GM18526 (cell line): ENCODE results near the gene APOBEC3G.

Source experiments
- POLR2A ChIP-seq: IDR thresholded peaks from 3 replicates; pipeline ENCODE4 v1.6.1; 2011; ENCODE audit not compliant: insufficient read length; ENCODE audit errors: extremely low read depth

The APOBEC3G gene

DNA sequence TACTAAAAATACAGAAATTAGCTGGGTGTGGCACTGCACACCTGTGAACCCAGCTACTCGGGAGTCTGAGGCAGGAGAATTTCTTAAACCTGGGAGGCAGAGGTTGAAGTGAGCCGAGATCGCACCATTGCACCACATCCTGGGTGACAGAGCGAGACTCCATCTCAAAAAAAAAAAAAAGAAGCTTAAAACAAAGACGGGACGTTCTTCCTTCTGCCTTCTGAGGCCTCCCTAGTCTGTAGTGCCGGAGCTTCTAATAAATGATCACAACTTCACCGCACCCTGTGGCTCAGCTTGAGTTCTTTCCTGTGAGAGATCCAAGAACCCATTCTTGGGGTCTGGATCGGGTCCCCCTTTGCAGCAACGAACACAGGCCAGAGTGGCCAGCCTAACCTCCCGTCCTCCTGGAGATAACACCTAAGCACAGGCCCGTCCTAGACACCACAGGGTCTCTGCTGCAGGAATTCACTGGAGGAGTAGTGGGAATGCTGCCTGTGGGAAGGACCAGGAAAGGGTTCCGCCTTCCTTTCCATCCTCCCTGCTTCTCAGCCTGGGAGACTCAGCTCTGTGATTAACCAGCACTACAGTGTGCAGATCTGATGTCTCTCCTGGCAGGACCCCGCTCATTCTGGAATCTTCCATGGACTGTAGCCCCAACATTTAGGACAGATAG is 17.8 kb downstream of the APOBEC3G start:
- no peak for TF ChIP-seq POLR2A

DNA sequence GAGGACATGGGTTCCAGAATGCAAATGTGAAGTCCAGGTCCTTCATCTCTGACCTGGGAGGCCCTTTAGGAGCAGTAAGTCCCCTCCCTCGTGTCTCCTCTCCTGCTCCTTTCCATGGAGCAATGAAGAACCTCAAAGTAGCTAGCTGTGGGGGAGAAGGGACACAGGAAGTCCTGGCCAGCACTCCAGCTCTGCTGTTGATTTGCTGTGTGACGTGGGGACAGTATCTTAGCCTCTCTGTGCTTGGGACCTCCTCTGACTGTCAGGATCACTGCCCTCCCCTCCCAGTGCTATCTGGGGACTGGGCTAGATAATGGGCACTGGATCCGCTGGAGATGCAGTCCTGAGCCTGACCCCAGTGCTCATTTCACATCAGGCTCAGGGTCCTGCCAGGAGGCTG is 18.9 kb downstream of the APOBEC3G start:
- TF ChIP-seq POLR2A, result no peak

DNA sequence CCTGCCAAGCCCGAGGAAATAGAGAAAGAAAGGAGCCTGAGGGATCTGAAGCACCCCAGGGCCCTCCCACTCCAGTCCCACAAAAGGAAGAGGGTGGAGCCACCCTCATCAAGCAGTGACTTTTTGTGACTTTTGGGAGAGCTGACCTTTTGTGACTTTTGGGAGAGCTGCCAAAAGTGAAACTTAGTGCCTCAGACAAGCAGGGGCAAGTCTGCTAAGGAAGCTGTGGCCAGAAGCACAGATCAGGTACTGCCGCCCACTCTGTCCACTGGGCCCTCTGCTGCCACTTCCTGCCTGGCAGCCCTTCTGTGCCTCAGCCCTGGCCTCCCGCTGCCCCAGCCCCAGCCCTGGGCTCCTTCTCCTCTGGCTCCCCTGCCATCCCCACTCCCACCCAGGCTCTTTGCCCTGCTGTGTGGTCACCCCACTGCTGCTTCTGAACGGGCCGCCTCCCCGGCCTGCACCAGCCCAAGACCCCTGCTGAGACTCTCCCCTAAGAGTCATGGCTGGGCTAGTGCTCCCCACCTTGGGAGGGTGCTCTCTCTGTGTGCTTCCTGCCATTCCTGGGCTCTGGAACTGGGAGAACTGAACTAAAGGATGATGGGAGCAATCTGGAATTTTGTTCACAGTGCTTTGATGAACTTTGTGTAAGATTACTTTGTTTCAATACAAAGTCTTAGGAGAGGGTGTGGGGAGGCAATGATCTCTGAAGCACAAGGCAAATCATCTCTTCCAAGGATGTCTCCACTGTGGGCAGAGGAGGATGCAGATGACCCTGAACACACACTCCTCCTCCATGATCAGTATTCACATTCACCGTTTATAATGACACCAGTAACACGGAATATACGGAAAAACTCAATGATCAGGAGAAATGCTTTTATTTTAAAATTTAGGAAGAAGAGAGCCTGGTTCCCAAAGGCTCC is 20.3 kb downstream of the APOBEC3G start, which contains the start of gene APOBEC3H:
Gene APOBEC3H (plus strand): TSS at position 147 of the 923 bp plus-strand sequence. CDS start 3,035 bp downstream, outside the sequence.
- peak; percentile 65 for TF ChIP-seq POLR2A

DNA sequence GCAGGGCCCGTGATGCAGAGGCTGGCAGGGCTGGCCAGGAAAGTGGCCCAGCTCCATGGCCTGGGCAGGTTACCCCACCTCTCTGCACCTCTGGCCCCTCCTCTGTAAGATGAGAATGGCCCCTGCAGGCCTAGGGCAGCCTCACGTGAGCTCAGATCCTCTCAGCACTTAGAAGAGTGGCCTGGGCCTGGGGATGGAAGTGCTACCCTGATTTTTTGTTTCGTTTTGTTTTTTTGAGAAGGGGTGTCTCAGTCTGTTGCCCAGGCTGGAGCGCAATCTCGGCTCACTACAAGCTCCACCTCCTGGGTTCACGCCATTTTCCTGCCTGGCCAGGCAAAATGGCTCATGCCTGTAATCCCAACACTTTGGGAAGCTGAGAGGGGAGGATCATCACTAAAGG is 21.0 kb downstream of the APOBEC3G start:
- peak; percentile 44 for TF ChIP-seq POLR2A

DNA sequence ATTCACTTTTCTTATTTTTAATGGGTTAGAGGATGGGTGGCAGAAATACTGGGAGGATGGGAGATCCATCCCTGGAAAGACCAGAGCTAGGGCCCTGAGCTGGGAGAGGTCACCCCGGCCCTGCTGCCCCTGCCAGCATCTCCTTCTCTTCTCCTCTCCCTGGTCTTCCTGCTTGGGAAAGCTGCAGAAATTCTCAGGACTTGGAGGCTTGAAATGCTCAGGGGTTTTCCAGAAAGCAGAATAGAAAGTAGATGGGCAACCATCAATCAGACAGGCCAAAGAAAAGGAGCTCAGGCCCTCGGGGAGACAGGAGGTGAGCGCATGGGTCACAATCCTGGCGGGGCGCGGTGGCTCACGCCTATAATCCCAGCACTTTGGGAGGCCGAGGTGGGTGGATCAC is 21.5 kb downstream of the APOBEC3G start:
- no peak for TF ChIP-seq POLR2A

DNA sequence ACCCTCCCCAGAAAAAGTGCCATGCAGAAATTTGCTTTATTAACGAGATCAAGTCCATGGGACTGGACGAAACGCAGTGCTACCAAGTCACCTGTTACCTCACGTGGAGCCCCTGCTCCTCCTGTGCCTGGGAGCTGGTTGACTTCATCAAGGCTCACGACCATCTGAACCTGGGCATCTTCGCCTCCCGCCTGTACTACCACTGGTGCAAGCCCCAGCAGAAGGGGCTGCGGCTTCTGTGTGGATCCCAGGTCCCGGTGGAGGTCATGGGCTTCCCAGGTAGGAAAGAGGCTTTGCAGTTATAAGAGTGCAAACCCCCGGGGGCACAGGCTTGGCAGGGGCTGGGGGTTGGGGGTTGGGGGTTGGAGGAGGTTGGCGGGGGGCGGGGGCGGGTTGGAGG is 24.2 kb downstream of the APOBEC3G start:
- no peak for TF ChIP-seq POLR2A

DNA sequence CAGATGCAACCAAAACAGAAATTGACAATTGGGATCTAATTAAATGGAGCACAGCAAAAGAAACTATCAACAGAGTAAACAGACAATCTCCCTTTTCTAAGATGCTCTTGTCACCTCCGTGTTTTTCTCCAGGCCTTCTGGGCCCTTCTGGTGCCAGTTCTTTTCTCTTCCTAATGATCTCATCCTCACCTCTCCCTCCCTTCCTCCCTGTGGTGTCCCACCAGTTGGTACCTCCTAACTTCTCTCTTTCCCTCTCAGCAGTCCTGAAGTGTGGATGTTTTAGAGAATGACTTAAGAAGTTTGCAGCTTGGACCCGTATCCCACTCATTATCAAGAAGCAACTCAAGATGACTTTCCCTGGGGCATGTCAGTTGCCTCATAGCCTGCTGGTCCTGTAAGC is 26.4 kb downstream of the APOBEC3G start:
- TF ChIP-seq POLR2A, result no peak

DNA sequence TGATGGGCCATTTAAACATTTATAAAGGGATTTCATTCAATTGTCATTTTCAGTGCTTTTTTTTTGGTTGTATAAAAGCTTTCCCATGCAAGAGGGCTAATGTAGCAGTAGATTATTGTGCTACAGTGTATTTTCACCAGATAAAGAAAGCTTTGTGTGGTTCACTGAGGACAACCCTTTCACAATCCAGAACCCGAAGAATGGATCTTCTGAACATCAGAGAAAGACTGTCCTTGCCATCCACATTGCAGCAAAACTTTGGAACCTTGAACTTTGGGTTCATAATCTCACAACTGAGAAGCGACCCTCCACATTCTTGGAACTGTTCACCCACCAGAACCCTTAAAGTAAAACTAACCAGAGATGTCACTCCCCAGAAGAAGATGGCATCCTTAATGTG is 29.3 kb downstream of the APOBEC3G start:
- TF ChIP-seq POLR2A, result no peak

DNA sequence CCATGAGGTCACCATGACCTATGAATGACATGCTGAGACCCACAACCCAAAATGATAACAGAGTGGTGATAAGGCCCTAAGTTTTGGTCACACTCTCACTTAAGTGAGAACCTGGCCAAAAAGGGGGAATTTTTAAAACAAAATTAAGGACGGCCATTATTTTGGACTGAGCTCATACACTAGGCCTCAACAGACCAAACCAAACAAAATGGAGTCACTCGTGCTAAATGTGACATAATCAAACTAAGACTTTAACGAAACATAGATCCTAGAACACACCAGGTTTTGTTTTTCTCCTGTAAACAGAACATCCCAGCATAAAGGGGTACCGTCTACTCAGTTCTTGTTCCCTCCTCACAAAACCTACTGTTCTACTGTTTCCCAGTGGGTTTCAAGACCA is 31.4 kb downstream of the APOBEC3G start:
- TF ChIP-seq POLR2A, result no peak

DNA sequence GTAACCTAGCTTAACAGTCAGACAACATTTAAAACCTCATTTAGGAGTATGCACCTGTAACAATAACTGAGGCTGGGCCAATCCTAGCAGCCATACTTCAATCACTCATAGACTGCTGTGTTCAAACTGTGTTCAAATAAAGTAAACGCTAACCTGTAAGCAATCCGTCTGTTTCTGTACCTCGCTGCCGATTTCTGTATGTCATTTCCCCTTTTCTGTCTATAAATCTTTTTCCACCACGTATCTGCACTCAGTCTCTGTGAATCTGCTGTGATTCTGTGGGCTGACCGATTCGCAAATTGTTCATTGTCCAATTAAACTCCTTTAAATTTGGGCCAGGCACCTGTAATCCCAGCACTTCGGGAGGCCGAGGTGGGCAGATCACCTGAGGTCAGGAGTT is 32.3 kb downstream of the APOBEC3G start:
- TF ChIP-seq POLR2A, result no peak

DNA sequence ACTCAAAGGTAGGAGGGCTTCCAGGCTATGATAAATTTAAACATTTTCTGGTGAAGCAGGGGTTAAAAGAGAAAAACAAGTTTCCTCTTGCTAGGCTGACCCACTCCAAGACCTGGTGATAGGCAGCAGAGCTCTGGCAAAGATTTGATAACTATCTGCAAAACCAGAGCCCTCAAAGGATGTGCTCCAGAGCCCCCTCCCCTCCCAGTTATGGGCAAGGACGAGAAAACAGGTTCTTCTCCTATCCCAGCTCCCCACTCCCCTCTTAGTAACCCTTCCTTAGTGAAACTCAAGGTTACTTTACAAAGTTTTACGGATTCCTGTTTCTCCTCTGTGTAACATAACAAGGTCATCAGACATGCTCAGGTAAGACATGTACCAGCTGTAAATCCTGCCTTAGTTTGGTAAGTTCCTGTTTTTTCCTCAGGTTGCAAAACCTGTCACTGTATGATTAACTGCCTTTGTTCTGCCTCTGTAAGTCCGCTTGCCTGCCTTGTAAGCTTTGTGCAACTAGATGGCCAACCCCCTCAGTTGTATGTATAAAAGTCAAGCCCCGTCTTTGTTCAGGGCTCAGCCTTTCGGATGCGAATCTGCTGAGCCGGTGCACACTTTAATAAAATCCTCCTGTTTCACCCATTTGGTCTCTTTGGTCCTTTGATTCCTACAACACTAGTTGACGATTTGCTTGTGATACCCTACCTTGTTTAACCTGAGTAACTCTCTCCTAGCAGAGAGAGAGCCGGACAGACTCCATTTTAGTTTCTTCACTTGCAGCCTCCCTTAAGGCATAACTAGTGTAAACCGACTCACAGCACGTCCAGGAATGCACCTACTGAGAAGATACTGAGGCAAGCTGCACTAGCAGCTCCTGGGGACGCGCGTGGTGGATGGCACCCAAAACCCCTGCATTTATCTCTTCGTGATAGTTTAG is 33.8 kb downstream of the APOBEC3G start:
- TF ChIP-seq POLR2A, result no peak

DNA sequence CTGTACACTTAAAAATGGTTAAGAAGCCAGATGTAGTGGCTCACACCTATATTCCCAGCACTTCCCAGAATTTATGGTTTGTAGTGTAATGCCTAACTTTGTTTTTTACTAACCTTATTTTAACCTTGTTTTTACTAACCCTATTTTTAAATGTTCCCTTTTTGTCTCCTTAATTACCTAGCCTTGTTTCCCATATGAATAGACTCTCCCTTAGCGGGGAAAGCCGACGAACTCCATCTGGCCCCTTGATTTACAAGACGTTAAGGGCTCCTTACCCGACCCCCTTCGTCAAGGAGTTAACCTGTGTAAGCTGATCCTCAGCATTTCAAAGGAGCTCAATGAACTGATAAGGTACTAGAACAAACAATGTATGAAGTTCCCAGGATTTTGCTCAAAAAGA is 37.0 kb downstream of the APOBEC3G start:
- TF ChIP-seq POLR2A, result no peak

DNA sequence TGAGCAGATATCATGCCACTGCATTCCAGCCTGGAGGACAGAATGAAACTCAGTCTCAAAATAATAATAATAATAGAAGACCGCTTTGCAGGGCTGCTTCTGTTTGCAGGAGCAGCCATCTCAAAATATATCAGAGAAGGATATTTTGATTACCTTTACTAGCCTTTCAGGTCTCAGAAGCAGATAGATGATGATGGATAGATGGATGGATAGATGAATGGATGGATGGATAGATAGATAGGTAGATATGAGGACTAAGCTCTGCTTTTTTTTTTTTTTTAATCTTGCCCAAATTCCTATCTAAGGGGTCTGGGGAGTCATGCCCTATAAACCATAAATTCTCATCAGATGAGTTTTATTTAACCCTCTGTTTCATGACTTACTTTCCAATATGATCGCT is 38.5 kb downstream of the APOBEC3G start:
- no peak for TF ChIP-seq POLR2A

DNA sequence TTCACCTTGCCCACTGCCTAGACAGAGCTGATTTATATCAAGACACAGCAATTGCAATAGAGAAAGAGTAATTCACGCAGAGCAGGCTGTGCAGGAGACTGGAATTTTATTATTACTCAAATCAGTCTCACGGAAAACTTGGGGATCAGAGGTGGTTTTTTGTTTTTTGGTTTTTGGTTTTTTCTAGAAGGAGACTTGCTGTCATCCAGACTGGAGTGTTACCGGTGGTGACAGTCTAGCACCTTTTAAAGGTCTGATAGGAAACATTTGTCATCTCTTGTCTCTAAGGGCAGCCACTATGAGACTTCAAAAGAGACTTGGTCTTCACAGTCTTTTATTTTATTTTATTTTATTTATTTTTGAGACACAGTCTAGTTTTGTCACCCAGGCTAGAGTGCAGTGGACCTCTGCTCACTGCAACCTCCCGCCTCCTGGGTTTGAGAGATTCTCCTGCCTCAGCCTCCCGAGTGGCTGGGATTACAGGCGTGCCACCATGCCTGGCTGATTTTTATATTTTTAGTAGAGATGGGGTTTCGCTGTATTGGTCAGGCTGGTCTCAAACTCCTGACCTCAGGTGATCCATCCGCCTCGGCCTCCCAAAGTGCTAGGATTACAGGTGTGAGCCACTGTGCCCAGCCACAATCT is 39.0 kb downstream of the APOBEC3G start:
- no peak for TF ChIP-seq POLR2A

DNA sequence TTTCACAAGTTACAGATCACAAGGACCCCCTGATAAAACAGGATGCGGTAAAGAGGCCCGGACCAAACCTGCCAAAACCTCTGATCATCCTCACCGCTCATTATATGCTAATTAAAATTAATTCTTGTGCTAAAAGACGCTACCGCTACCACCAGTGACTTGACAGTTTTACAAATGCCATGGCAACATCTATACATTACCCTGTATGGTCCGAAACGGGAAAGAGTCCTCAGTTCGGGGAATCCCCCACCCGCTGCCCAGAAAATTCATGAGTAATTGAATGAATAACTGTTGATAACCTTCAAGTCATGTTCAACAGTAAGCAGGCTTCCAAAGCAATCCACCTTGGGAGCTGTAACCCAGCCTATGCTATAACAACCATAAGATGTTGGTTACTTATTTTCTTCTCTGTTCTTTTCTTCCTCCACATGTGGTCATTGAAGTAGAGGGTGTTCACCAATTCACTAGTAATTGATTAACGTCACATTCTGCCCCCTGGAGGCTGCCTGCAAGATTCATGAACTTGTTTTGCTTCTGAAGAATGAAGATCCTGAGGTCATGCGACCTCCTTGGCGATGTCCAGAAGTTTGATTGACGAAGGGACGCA is 40.6 kb downstream of the APOBEC3G start:
- no peak for TF ChIP-seq POLR2A

DNA sequence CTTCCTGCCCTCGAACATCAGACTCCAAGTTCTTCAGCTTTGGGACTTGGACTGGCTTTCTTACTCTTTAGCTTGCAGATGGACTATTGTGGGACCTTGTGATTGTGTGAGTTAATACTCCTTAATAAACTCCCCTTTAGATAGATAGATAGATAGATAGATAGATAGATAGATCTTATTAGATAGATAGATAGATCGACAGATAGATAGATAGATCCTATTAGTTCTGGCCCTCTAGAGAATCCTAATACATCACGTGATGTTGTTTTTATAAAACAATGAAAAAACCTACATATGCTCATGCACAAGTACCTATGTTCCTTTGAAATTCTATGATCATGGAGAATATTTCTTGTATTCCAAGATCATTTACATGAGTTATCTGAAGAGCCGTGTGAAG is 43.9 kb downstream of the APOBEC3G start:
- TF ChIP-seq POLR2A, result no peak
